GM10248 (cell line): Measurements from ENCODE around the gene ST7L.

Experiments used
- CTCF ChIA-PET: fragments of 300-600 bp; sonication (Branson Sonifier 250); formaldehyde crosslinking; extraction: SDS; loops from one replicate; lab custom pipeline; 2021; ENCODE audit warnings: antibody characterized with exemption; lab: Yijun Ruan, JAX
- POLR2A ChIA-PET: fragments of 350-650 bp; sonication (Branson Sonifier 250); formaldehyde crosslinking; extraction: SDS; loops from one replicate; lab custom pipeline; 2020; ENCODE audit warnings: antibody characterized with exemption; lab: Yijun Ruan, JAX
- DNase-seq: peaks from one replicate; pipeline ENCODE4 v3.0.0; 2012; ENCODE audit errors: extremely low spot score
- CTCF ChIP-seq: IDR thresholded peaks from 2 replicates; pipeline ENCODE4 v1.5.1; 2012; ENCODE audit warnings: mild to moderate bottlenecking, low read depth; ENCODE audit errors: extremely low read depth, missing control alignments, control extremely low read depth

ST7L gene

DNA sequence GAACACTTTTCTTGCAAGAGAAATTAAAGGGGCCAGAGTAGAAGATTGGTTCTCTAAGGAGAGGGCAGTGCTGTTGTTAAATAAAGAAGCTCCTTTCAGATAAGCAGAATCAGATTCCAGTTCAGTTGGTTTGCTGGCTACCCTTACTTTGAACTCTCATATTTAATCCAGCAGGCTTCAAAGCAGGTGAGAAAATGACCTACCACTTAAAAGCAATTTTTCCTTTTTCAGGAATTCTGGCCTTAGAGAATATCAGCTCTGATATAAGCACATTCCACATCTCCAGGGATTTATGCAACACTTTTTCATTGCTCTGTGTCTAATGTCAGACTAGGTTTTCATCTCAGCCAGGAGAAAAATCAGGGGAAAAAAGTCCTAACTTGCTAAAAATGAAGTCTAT is 81.5 kb downstream of the ST7L start:
- TF ChIP-seq CTCF = no peak
- POLR2A ChIA-PET = no interaction called here
- CTCF ChIA-PET = interaction anchor here (1.5 to 5.3 kb wide), 2 partner anchors 9 to 35 kb away, joined by 3 to 20 read pairs; no protein-coding TSS in a partner anchor
- DNase-seq = no peak

- DNase-seq = no peak
- ChIA-PET CTCF (no interaction called here), POLR2A (no interaction called here)
- no peak for TF ChIP-seq CTCF
Measured at GRCh38 chr1:112536561-112536960, 82.4 kb downstream of the ST7L start.

DNA sequence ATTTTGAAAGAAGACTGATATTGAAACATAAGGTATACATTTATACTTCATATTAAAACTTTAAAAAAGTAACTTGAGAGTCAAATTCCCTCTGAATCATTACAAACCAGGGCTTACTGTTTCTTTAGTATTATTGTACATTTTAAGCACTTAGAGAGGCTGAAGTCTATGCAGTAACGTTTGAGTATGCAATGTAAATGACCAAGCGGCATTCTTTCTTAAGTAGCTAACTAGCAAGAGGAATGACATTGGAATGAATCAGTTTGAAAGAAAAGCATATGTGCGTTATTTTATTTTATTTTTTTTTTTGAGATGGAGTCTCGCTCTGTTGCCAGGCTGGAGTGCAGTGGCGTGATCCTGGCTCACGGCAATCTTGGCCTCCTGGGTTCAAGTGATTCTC is 85.9 kb downstream of the ST7L start:
- POLR2A ChIA-PET = no interaction called here
- no peak for DNase-seq
- CTCF ChIA-PET = interaction anchor here (1.4 to 1.5 kb wide), 2 partner anchors 9 to 31 kb away, joined by 4 to 5 read pairs; no protein-coding TSS in a partner anchor
- TF ChIP-seq CTCF = no peak

DNA sequence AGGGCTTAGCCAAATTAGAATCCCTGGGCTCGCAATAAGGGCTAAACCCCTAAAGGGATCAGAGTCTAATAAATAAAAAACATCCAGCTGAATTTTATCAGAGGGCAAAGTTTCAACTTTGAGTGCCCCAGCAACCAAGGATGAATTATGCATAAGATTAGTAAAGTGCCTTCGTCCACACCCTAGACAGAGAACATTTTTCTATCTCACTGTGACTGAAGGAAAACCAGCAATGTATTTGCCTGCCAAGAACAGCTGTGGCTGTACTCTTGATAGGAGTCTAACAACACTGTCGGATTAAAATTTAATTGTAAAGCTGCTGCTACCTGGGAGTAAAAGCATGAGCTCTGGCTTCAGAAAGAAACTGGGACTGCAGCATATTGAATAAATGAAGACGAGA is 86.9 kb downstream of the ST7L start:
- no peak for DNase-seq
- POLR2A ChIA-PET = no interaction called here
- no peak for TF ChIP-seq CTCF
- CTCF ChIA-PET = interaction anchor here (1.0 to 2.9 kb wide), 2 partner anchors 10 to 16 kb away, joined by 3 to 11 read pairs; no protein-coding TSS in a partner anchor

DNA sequence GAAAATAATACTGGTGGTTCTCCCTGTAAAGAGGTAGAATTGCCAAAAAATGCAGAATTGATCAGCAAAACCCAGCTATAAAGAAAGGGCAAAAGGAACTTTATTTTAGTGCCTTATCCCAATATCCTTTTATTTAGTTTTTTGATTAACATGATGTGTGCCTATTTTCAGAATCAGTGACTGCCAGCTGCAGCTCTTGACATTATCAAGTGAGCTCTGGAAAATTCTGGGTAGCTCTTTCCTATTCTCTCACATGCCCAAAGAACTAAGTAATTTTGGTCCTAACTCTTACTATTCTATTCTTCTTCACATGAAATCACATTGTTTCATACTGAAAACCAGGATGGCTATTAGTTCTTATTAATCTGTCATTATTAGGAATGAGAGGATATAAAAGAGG is 88.1 kb downstream of the ST7L start:
- POLR2A ChIA-PET = no interaction called here
- CTCF ChIA-PET = interaction anchor here (1.0 to 2.9 kb wide), 8 partner anchors 9 to 140 kb away, joined by 3 to 11 read pairs (median 4); no protein-coding TSS in a partner anchor
- TF ChIP-seq CTCF = no peak
- no peak for DNase-seq

DNA sequence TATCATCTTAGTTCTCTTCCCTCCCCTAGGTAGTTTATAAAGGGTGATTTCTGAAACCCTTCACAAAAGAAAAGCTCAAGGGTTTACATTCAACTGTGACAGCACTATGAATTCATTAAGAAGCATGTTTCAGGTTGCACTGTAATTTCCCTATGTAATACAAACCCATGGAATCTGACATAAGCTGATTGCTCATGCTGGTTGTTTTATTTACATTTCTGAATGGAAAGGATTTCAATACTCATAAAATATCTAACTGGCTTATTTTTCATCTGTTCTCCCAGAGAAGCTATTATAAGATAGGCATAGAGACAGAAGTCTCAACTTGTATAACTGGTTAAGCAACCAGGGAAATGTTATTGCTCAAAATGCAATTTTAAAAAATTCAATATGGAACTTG is 89.6 kb downstream of the ST7L start:
- no peak for TF ChIP-seq CTCF
- ChIA-PET POLR2A (interaction anchor here (0.6 kb wide), 1 partner anchor 32 kb away, joined by 7 read pairs; no protein-coding TSS in a partner anchor), CTCF (interaction anchor here (1.1 to 3.5 kb wide), 6 partner anchors 10 to 188 kb away, joined by 3 to 20 read pairs (median 3); no protein-coding TSS in a partner anchor)
- no peak for DNase-seq
